GM18519 (cell line): Measurements from ENCODE around the gene NCAPG2.

Source experiments
- ATAC-seq: cut with Tn5 transposase; IDR thresholded peaks from one replicate; pipeline ENCODE4 v1.9.1; 2021; ENCODE audit warnings: mild to moderate bottlenecking, moderate library complexity; ENCODE audit not compliant: unreplicated experiment, low FRiP score

Gene NCAPG2

DNA sequence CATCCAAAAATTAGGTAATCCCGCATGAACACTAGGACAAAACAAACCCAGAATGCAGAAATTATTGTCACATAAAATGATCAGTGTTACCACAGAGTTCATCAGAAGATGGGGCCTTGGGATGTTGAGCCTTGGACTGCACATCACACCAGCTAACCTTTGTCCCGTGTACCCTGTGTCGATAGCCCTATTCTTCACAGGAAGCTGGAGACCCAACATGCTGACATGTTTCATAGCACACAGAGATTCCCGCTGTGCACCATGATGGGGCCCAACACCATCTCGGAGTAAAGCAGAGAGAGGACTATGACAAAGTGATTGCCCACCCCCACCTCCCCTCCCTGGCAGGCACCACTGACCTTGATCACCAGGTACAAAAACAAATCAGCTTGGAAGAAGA lies 121.5 kb downstream of the NCAPG2 start:
- ATAC-seq: no peak

DNA sequence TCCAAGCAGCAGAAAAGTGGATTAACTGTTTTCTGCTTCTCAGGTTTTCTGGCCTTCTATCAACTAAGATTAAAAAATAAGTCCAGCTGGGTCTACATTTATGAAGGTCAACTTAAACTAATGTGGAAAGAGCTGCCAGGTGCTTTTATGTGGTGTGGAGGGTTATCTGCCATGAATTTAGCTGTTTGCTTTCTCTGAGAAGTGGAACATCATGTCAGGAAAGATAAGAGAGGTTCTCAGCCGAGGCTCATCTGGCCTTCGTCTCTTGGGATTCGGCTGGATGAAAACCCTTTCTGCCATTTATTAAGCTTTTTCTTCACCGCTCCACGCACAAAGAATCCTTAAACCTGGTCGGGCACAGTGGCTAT lies 122.5 kb downstream of the NCAPG2 start:
- ATAC-seq: no peak

DNA sequence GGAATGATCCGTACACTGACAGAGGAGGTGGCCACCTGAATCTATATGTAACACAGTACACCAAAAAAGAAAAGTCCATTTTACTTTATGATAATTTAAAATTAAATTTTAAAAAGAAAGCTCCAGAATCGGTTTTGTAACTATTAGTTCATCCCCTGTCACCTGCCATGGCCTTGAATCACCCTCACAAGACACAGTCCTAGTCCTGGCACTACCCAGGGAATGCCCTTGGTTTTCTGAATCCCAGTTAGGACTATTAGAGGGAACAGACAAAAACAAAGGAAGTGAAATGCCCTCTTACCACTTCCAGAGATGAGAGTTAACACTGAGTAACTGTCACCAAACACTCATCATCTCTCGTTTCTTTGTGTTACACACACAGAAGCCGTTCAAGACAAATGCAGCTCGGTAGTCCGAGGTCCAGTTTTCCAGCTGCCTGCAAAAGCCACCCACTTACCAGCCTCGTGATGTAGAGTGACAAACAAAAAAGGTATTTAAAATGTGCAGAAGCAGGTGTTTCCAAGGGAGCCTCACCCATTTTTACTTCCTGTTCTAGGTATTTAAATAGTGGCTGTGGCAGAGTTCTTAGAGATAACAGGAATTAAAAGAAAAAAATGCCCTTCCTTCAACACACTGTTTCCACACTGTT lies 123.0 kb downstream of the NCAPG2 start:
- no peak for ATAC-seq
